H1 (cell line): ENCODE data around the gene SLC25A15. TPM values are rescaled to one million over a fixed set of nuclear protein-coding genes. Genes with fewer than 3 reads are reported as not detected.

Source experiments
- CTCF ChIA-PET: fragments of 300-600 bp; sonication (Branson Sonifier 250); formaldehyde crosslinking; loops from one replicate; lab custom pipeline; 2021; ENCODE audit not compliant: partially characterized antibody; lab: Charles Lee
- POLR2A ChIA-PET: fragments of 300-600 bp; sonication (Branson Sonifier 250); formaldehyde crosslinking; loops from one replicate; lab custom pipeline; 2021; ENCODE audit warnings: inconsistent platforms; ENCODE audit not compliant: partially characterized antibody; lab: Charles Lee
- DNase-seq, 2 experiments: peaks; one replicate each; pipeline versions ENCODE4 v3.0.0 to v3.0.0-alpha.2; 2010 to 2022; ENCODE audit warnings: low spot score in 2 of 2, low read depth in 1 of 2, mixed read lengths in 1 of 2
- FAIRE-seq: peaks from 2 replicates; lab custom pipeline; 2011; peaks lifted over from hg19 to GRCh38; lab: Jason Lieb, UNC
- H2AFZ ChIP-seq: 2 replicates; pipeline ENCODE4 v1.8.1; 2012; ENCODE audit warnings: low read length, inconsistent platforms
- H2AK5ac ChIP-seq: 2 replicates; pipeline ENCODE4 v1.6.1; 2013; ENCODE audit warnings: low read depth, low read length
- H2BK120ac ChIP-seq: replicated peaks from 2 replicates; pipeline ENCODE3; 2013; ENCODE audit warnings: low read depth, low read length, inconsistent platforms
- H2BK12ac ChIP-seq: 2 replicates; pipeline ENCODE4 v1.6.1; 2013; ENCODE audit warnings: low read depth, low read length
- H2BK15ac ChIP-seq: 2 replicates; pipeline ENCODE4 v1.6.1; 2013; ENCODE audit warnings: low read length
- H2BK20ac ChIP-seq: 2 replicates; pipeline ENCODE4 v1.6.1; 2013; ENCODE audit warnings: low read length
- H2BK5ac ChIP-seq: 2 replicates; pipeline ENCODE4 v1.6.1; 2013; ENCODE audit warnings: low read depth, low read length
- H3K14ac ChIP-seq: 2 replicates; pipeline ENCODE4 v1.6.1; 2013; ENCODE audit warnings: inconsistent platforms; ENCODE audit not compliant: insufficient read length
- H3K18ac ChIP-seq: 2 replicates; pipeline ENCODE4 v1.6.1; 2013; ENCODE audit warnings: low read length; ENCODE audit errors: extremely low read depth
- H3K23ac ChIP-seq: 2 replicates; pipeline ENCODE4 v1.6.1; 2013; ENCODE audit warnings: inconsistent platforms; ENCODE audit not compliant: insufficient read length
- H3K23me2 ChIP-seq: 2 replicates; pipeline ENCODE4 v1.6.1; 2013; ENCODE audit warnings: low read depth, low read length
- H3K27ac ChIP-seq: 2 replicates; pipeline ENCODE4 v1.6.1; 2011; ENCODE audit warnings: low read depth, low read length, inconsistent platforms
- H3K27me3 ChIP-seq, 4 experiments: replicated peaks in 1 of 4; 1 replicate in 1 of 4; 2 replicates in 3 of 4; pipeline versions ENCODE4 v1.6.1 to v1.8.1; 2011 to 2013; ENCODE audit warnings: low read length in 3 of 4, mild to moderate bottlenecking in 3 of 4, inconsistent platforms in 2 of 4, mixed read lengths in 2 of 4, moderate library complexity in 1 of 4; ENCODE audit not compliant: control insufficient read depth in 3 of 4, insufficient read depth in 3 of 4; ENCODE audit errors: extremely low read depth in 1 of 4
- H3K36me3 ChIP-seq, 4 experiments: 2 replicates each; pipeline versions ENCODE4 v1.6.1 to v1.8.1; 2011 to 2013; ENCODE audit warnings: mild to moderate bottlenecking in 4 of 4, low read length in 3 of 4, moderate library complexity in 2 of 4, control low read depth in 1 of 4, inconsistent platforms in 1 of 4; ENCODE audit not compliant: insufficient read depth in 4 of 4, control insufficient read depth in 2 of 4
- H3K4ac ChIP-seq: replicated peaks from 2 replicates; pipeline ENCODE3; 2013; ENCODE audit warnings: low read length, low read depth, mixed read lengths, inconsistent platforms; ENCODE audit not compliant: insufficient read length
- H3K4me1 ChIP-seq, 4 experiments: replicated peaks in 1 of 4; 1 replicate in 1 of 4; 2 replicates in 3 of 4; pipeline versions ENCODE4 v1.6.1 to v1.8.1; 2011 to 2013; ENCODE audit warnings: low read length in 3 of 4, inconsistent platforms in 2 of 4, mixed read lengths in 1 of 4; ENCODE audit not compliant: insufficient read depth in 4 of 4, control insufficient read depth in 3 of 4
- H3K4me2 ChIP-seq, 2 experiments: 2 replicates each; pipeline versions ENCODE4 v1.6.1 to v1.8.1; 2011 to 2013; ENCODE audit warnings: low read depth in 2 of 2, low read length in 2 of 2, control low read depth in 1 of 2, inconsistent platforms in 1 of 2, mild to moderate bottlenecking in 1 of 2; ENCODE audit not compliant: insufficient read depth in 1 of 2
- H3K4me3 ChIP-seq, 4 experiments: fragments of 200-600, 300-600 bp in 1 of 4; sonication (generic), shearing (Covaris generic), sonication (Bioruptor Twin) in 1 of 4; 2 replicates each; pipeline versions ENCODE4 v1.5.1 to v1.8.1; 2011 to 2016; ENCODE audit warnings: low read length in 4 of 4, low read depth in 3 of 4, control low read depth in 2 of 4, inconsistent platforms in 2 of 4, mild to moderate bottlenecking in 2 of 4, mixed read lengths in 1 of 4, moderate library complexity in 1 of 4; ENCODE audit not compliant: insufficient read depth in 2 of 4; ENCODE audit errors: extremely low read depth in 1 of 4
- H3K56ac ChIP-seq: replicated peaks from 2 replicates; pipeline ENCODE3; 2013; ENCODE audit warnings: low read depth, mild to moderate bottlenecking, mixed read lengths, low read length, inconsistent platforms; ENCODE audit not compliant: insufficient read length
- H3K79me1 ChIP-seq: 2 replicates; pipeline ENCODE4 v1.6.1; 2013; ENCODE audit warnings: low read depth, low read length, control low read depth
- H3K79me2 ChIP-seq, 2 experiments: 2 replicates each; pipeline versions ENCODE4 v1.6.1 to v1.8.1; 2012 to 2013; ENCODE audit warnings: low read length in 2 of 2, mild to moderate bottlenecking in 2 of 2, inconsistent platforms in 1 of 2; ENCODE audit not compliant: insufficient read depth in 2 of 2, control insufficient read depth in 1 of 2
- H3K9ac ChIP-seq, 4 experiments: replicated peaks in 1 of 4; 1 replicate in 1 of 4; 2 replicates in 3 of 4; pipeline versions ENCODE4 v1.6.1 to v1.8.1; 2011 to 2013; ENCODE audit warnings: low read depth in 3 of 4, low read length in 3 of 4, control low read depth in 2 of 4, mild to moderate bottlenecking in 2 of 4, moderate library complexity in 2 of 4, inconsistent platforms in 1 of 4; ENCODE audit errors: extremely low read depth in 1 of 4
- H3K9me3 ChIP-seq, 2 experiments: 2 replicates each; pipeline versions ENCODE4 v1.6.1 to v1.8.1; 2012 to 2013; ENCODE audit warnings: mild to moderate bottlenecking in 2 of 2, moderate library complexity in 2 of 2, control low read depth in 1 of 2, inconsistent platforms in 1 of 2, low read depth in 1 of 2, low read length in 1 of 2, mixed read lengths in 1 of 2; ENCODE audit not compliant: insufficient read depth in 2 of 2
- H4K20me1 ChIP-seq, 2 experiments: replicated peaks in 1 of 2; 2 replicates each; pipeline versions ENCODE3 to v1.8.1; 2011 to 2013; ENCODE audit warnings: inconsistent platforms in 2 of 2, low read length in 2 of 2, mild to moderate bottlenecking in 1 of 2; ENCODE audit not compliant: insufficient read depth in 2 of 2, control insufficient read depth in 1 of 2
- H4K5ac ChIP-seq: 2 replicates; pipeline ENCODE4 v1.6.1; 2013; ENCODE audit warnings: low read length, low read depth, mixed read lengths, inconsistent platforms; ENCODE audit not compliant: insufficient read length
- H4K8ac ChIP-seq: 2 replicates; pipeline ENCODE4 v1.8.0; 2013; ENCODE audit warnings: mild to moderate bottlenecking, moderate library complexity, low read length, inconsistent platforms; ENCODE audit not compliant: insufficient read depth; ENCODE audit errors: extremely low read depth
- H4K91ac ChIP-seq: replicated peaks from 2 replicates; pipeline ENCODE3; 2013; ENCODE audit warnings: low read length, mixed read lengths, inconsistent platforms; ENCODE audit not compliant: insufficient read length
- BACH1 ChIP-seq: IDR thresholded peaks from 2 replicates; pipeline ENCODE4 v1.6.1; 2012; ENCODE audit warnings: low read length, improper control_type of control experiment
- CBX5 ChIP-seq: fragments of 300-800, 300-1000 bp; sonication (generic); IDR thresholded peaks from 2 replicates; pipeline ENCODE4 v1.7.1; 2016; ENCODE audit warnings: antibody characterized with exemption, low read length, low read depth
- CREB1 ChIP-seq: IDR thresholded peaks from 2 replicates; pipeline ENCODE4 v1.6.1; 2012; ENCODE audit warnings: inconsistent platforms
- CTBP2 ChIP-seq: IDR thresholded peaks from 2 replicates; pipeline ENCODE4 v1.7.0; 2011; ENCODE audit warnings: borderline replicate concordance, mild to moderate bottlenecking, moderate library complexity, mixed read lengths, low read length; ENCODE audit not compliant: insufficient read depth, insufficient read length
- CTCF ChIP-seq, 3 experiments: IDR thresholded peaks; 1 replicate in 2 of 3; 2 replicates in 1 of 3; pipeline versions ENCODE4 v1.5.1 to v1.6.1; 2011; ENCODE audit warnings: low read length in 3 of 3, mild to moderate bottlenecking in 3 of 3, inconsistent platforms in 2 of 3, low read depth in 1 of 3, moderate library complexity in 1 of 3; ENCODE audit not compliant: insufficient read depth in 1 of 3; ENCODE audit errors: control extremely low read depth in 1 of 3
- FOSL1 ChIP-seq: IDR thresholded peaks from 2 replicates; pipeline ENCODE4 v1.6.1; 2011; ENCODE audit warnings: mild to moderate bottlenecking, low read depth, low read length, moderate library complexity; ENCODE audit not compliant: insufficient read depth
- GTF2F1 ChIP-seq: IDR thresholded peaks from 2 replicates; pipeline ENCODE4 v1.6.1; 2012; ENCODE audit warnings: low read depth, low read length, improper control_type of control experiment, borderline replicate concordance
- NANOG ChIP-seq: IDR thresholded peaks from 2 replicates; pipeline ENCODE4 v1.6.1; 2011; ENCODE audit warnings: low read length, low read depth, mild to moderate bottlenecking, inconsistent platforms; ENCODE audit not compliant: insufficient read depth, poor library complexity, severe bottlenecking
- POLR2AphosphoS5 ChIP-seq: IDR thresholded peaks from 2 replicates; pipeline ENCODE4 v1.6.1; 2011; ENCODE audit warnings: low read depth, low read length
- SIRT6 ChIP-seq: IDR thresholded peaks from one replicate; pipeline ENCODE4 v1.7.1; 2012; ENCODE audit warnings: low read length, inconsistent platforms
- SP2 ChIP-seq: IDR thresholded peaks from 2 replicates; pipeline ENCODE4 v1.6.1; 2012; ENCODE audit warnings: mild to moderate bottlenecking, low read length, inconsistent platforms
- TAF7 ChIP-seq: optimal IDR thresholded peaks from 2 replicates; pipeline ENCODE3; 2011; ENCODE audit warnings: low read depth, mild to moderate bottlenecking, inconsistent platforms, low read length, moderate library complexity, borderline replicate concordance
- TCF12 ChIP-seq: IDR thresholded peaks from 2 replicates; pipeline ENCODE4 v1.6.1; 2011; ENCODE audit warnings: low read depth, mild to moderate bottlenecking, low read length
- WGBS, 2 experiments: shearing (Covaris generic) in 1 of 2; methylation state at CpG; one replicate each; pipeline versions ENCODE4 v1.1.6 to v1.1.7; 2013 to 2015; ENCODE audit warnings: low lambda C conversion rate in 2 of 2, mixed read lengths in 2 of 2, inconsistent platforms in 1 of 2, low coverage in 1 of 2, missing lambda C conversion rate in 1 of 2; ENCODE audit not compliant: insufficient replicate concordance in 2 of 2, insufficient coverage in 1 of 2, insufficient read length in 1 of 2; ENCODE audit errors: extremely low coverage in 1 of 2, missing lambda C conversion rate in 1 of 2; 5-methylcytosine and 5-hydroxymethylcytosine counted together
- polyA plus RNA-seq, 7 experiments: library from polyadenylated mRNA; depleted of rRNA in 3 of 7; stranded (reverse) in 5 of 7; unstranded in 2 of 7; fragments of >200 nt in 5 of 7; fragments of 200-250 nt in 2 of 7; gene quantifications; 1 replicate in 5 of 7; 2 replicates in 1 of 7; 4 replicates in 1 of 7; pipeline versions ENCODE4 v1.2.1 to v1.2.3, GENCODE V29; 2011 to 2013; ENCODE audit warnings: missing spikeins in 2 of 7, mixed read lengths in 2 of 7
- total RNA-seq: library from RNA; stranded (reverse); fragmentation: NEBNext Ultra II Directional; extraction: Animal tissue kit (Norgen Biotek cat#: 25700); gene quantifications from 2 replicates; pipeline ENCODE4 v1.2.1, GENCODE V29; 2021

The SLC25A15 gene
- total and polyA plus RNA-seq, 2 of the 8 experiments (the other 6 are each of a cell fraction or from before 2014, with no cell fraction given): 12.4 to 23.4 TPM

GRCh38 chr13:40758811-40759210 lies 30.6 kb upstream of the SLC25A15 start:
- POLR2A ChIA-PET: no interaction called here
- no peak overlapping the region for H3K56ac ChIP-seq
- DNase-seq (no peak), FAIRE-seq (no peak)
- no peaks in the 10 kb centered on the region for H3K79me1 ChIP-seq
- H4K20me1 ChIP-seq: no peaks in the 10 kb centered on the region
- no peak overlapping the region for H3K27ac ChIP-seq
- H4K5ac ChIP-seq: no peak overlapping the region
- H3K9ac ChIP-seq: no peak overlapping the region
- no peak overlapping the region for H2BK15ac ChIP-seq
- no peaks in the 10 kb centered on the region; the same call in 1 of the 2 replicates for H3K23me2 ChIP-seq
- H3K23ac ChIP-seq: no peak overlapping the region
- H4K91ac ChIP-seq: no peak overlapping the region
- H3K14ac ChIP-seq: no peak overlapping the region
- CTCF ChIA-PET: no interaction called here
- H2BK12ac ChIP-seq: no peak overlapping the region
- H2BK20ac ChIP-seq: no peak overlapping the region
- H3K4me3 ChIP-seq: no peak overlapping the region
- H4K8ac ChIP-seq: no peak overlapping the region
- no peak overlapping the region for H2AK5ac ChIP-seq
- H3K4me1 ChIP-seq: no peaks in the 10 kb centered on the region
- no peaks in the 10 kb centered on the region for H3K9me3 ChIP-seq
- H2BK5ac ChIP-seq: no peak overlapping the region
- H3K27me3 ChIP-seq: no peaks in the 10 kb centered on the region
- WGBS, 2 experiments: 90% methylated on average over 4 of the region's 4 CpGs; no CpG with 5 or more reads in 1 of the 2 experiments
- H3K36me3 ChIP-seq: peaks cover 0 to 26% (median 5%) of the 10 kb centered on the region in 4 experiments; a peak in 3 of 8 replicates
- no peak overlapping the region for H3K4ac ChIP-seq
- no peaks in the 10 kb centered on the region for H3K79me2 ChIP-seq
- no peak overlapping the region for H2BK120ac ChIP-seq
- no peak overlapping the region for H3K4me2 ChIP-seq
- H2AFZ ChIP-seq: no peak overlapping the region
- H3K18ac ChIP-seq: no peak overlapping the region
- TF ChIP-seq BACH1: no peak
- TF ChIP-seq CBX5: no peak
- TF ChIP-seq GTF2F1: no peak
- no peak for TF ChIP-seq CREB1
- TF ChIP-seq TAF7: no peak
- no peak for TF ChIP-seq SP2
- no peak for TF ChIP-seq CTBP2
- TF ChIP-seq CTCF (IDR thresholded peaks at IDR 0.05; ENCODE audit: control extremely low read depth in 1 of 3, insufficient read depth in 1 of 3, low read depth in 1 of 3, low read length in 3 of 3): no peak
- TF ChIP-seq SIRT6: no peak
- no peak for TF ChIP-seq POLR2AphosphoS5
- no peak for TF ChIP-seq FOSL1
- no peak for TF ChIP-seq TCF12
- TF ChIP-seq NANOG: no peak
